Astrocyte (in vitro differentiated cells and primary cell): Measurements from ENCODE around the gene FTCD. TPM values are rescaled to one million over a fixed set of nuclear protein-coding genes. Genes with fewer than 3 reads are reported as not detected.

Experiments
- DNase-seq: peaks from one replicate; pipeline ENCODE4 v3.0.0-alpha.2; 2010; ENCODE audit warnings: low read depth
- FAIRE-seq: peaks from 2 replicates; lab custom pipeline; 2011; peaks lifted over from hg19 to GRCh38; lab: Jason Lieb, UNC
- H2AFZ ChIP-seq: 2 replicates; pipeline ENCODE4 v1.6.0; 2012; ENCODE audit warnings: low read depth, low read length, inconsistent platforms
- H3K27ac ChIP-seq: 2 replicates; pipeline ENCODE4 v1.5.1; 2011; ENCODE audit warnings: low read depth, low read length, inconsistent platforms
- H3K27me3 ChIP-seq: 2 replicates; pipeline ENCODE4 v1.6.0; 2011; ENCODE audit warnings: low read length, inconsistent platforms; ENCODE audit not compliant: insufficient read depth
- H3K36me3 ChIP-seq: 2 replicates; pipeline ENCODE4 v1.5.1; 2011; ENCODE audit warnings: low read length, inconsistent platforms; ENCODE audit not compliant: insufficient read depth
- H3K4me1 ChIP-seq: 2 replicates; pipeline ENCODE4 v1.5.1; 2011; ENCODE audit warnings: low read length, inconsistent platforms; ENCODE audit not compliant: insufficient read depth
- H3K4me2 ChIP-seq: 2 replicates; pipeline ENCODE4 v1.6.0; 2012; ENCODE audit warnings: low read length, inconsistent platforms
- H3K4me3 ChIP-seq: 2 replicates; pipeline ENCODE4 v1.5.1; 2011; ENCODE audit warnings: low read depth, mild to moderate bottlenecking, low read length, inconsistent platforms; ENCODE audit not compliant: insufficient read depth
- H3K79me2 ChIP-seq: 2 replicates; pipeline ENCODE4 v1.6.0; 2012; ENCODE audit warnings: mild to moderate bottlenecking, low read length, inconsistent platforms; ENCODE audit not compliant: insufficient read depth
- H3K9ac ChIP-seq: 2 replicates; pipeline ENCODE4 v1.6.0; 2012; ENCODE audit warnings: mild to moderate bottlenecking, low read length, inconsistent platforms
- H3K9me3 ChIP-seq: 2 replicates; pipeline ENCODE4 v1.5.1; 2012; ENCODE audit warnings: low read depth, mild to moderate bottlenecking, low read length, inconsistent platforms; ENCODE audit not compliant: insufficient read depth
- H4K20me1 ChIP-seq: 2 replicates; pipeline ENCODE4 v1.6.0; 2012; ENCODE audit warnings: low read length, inconsistent platforms; ENCODE audit not compliant: insufficient read depth
- H3K27ac Mint-ChIP-seq: one replicate; pipeline ENCODE4 v1.8.0; 2021; ENCODE audit warnings: mild to moderate bottlenecking, mixed read lengths; ENCODE audit not compliant: unreplicated experiment
- H3K27me3 Mint-ChIP-seq: one replicate; pipeline ENCODE4 v1.8.0; 2021; ENCODE audit warnings: low read depth, mixed read lengths; ENCODE audit not compliant: unreplicated experiment
- H3K36me3 Mint-ChIP-seq: one replicate; pipeline ENCODE4 v1.8.0; 2021; ENCODE audit warnings: low read depth, mixed read lengths; ENCODE audit not compliant: unreplicated experiment
- H3K4me1 Mint-ChIP-seq: one replicate; pipeline ENCODE4 v1.8.0; 2021; ENCODE audit warnings: low read depth, mixed read lengths; ENCODE audit not compliant: unreplicated experiment
- H3K4me3 Mint-ChIP-seq: one replicate; pipeline ENCODE4 v1.8.0; 2021; ENCODE audit warnings: mild to moderate bottlenecking, moderate library complexity, mixed read lengths; ENCODE audit not compliant: unreplicated experiment
- H3K9me3 Mint-ChIP-seq: one replicate; pipeline ENCODE4 v1.8.0; 2021; ENCODE audit warnings: mild to moderate bottlenecking, mixed read lengths; ENCODE audit not compliant: unreplicated experiment
- CTCF ChIP-seq: IDR thresholded peaks from 2 replicates; pipeline ENCODE4 v1.5.1; 2011; ENCODE audit warnings: low read depth, mild to moderate bottlenecking, inconsistent platforms, low read length, moderate library complexity; ENCODE audit not compliant: insufficient read depth
- EZH2 ChIP-seq: IDR thresholded peaks from 2 replicates; pipeline ENCODE4 v1.6.1; 2012; ENCODE audit warnings: mild to moderate bottlenecking, low read length, inconsistent platforms; ENCODE audit not compliant: insufficient read depth
- total RNA-seq: library from RNA; stranded (reverse); gene quantifications from 2 replicates; pipeline ENCODE4 v1.2.1, GENCODE V29; 2021

The FTCD gene
- total RNA-seq, 1 donor from 2014 or later = 1.9 TPM

- Histone ChIP-seq H3K4me1 (no peaks in the 10 kb centered on the region), H3K27ac (no peak overlapping the region), H2AFZ (no peak overlapping the region), H3K36me3 (no peaks in the 10 kb centered on the region), H4K20me1 (no peaks in the 10 kb centered on the region), H3K4me2 (no peak overlapping the region), H3K4me3 (no peak overlapping the region), H3K9me3 (no peaks in the 10 kb centered on the region), H3K27me3 (peaks cover 3% of the 10 kb centered on the region), H3K9ac (no peak overlapping the region), H3K79me2 (no peaks in the 10 kb centered on the region)
- FAIRE-seq (no peak), DNase-seq (no peak)
- H3K9me3 Mint-ChIP-seq = peaks cover 4% of the 10 kb centered on the region
- H3K27me3 Mint-ChIP-seq = peaks cover 2% of the 10 kb centered on the region
- H3K4me3 Mint-ChIP-seq = no peak overlapping the region
- H3K27ac Mint-ChIP-seq = no peak overlapping the region
- H3K4me1 Mint-ChIP-seq = no peaks in the 10 kb centered on the region
- TF ChIP-seq EZH2 (no peak), CTCF (no peak)
- H3K36me3 Mint-ChIP-seq = peaks cover 13% of the 10 kb centered on the region
Measured at GRCh38 chr21:46168238-46168637, 12.9 kb upstream of the FTCD start.

- Mint-ChIP-seq H3K36me3 (peaks cover 4% of the 10 kb centered on the region), H3K4me1 (no peaks in the 10 kb centered on the region), H3K9me3 (peaks cover 4% of the 10 kb centered on the region), H3K27ac (no peak overlapping the region), H3K4me3 (no peak overlapping the region), H3K27me3 (no peaks in the 10 kb centered on the region)
- no peaks in the 10 kb centered on the region for H4K20me1 ChIP-seq
- no peak overlapping the region for H2AFZ ChIP-seq
- no peak overlapping the region for H3K4me2 ChIP-seq
- DNase-seq (no peak), FAIRE-seq (no peak)
- no peak overlapping the region for H3K4me3 ChIP-seq
- TF ChIP-seq EZH2 (no peak), CTCF (no peak)
- no peaks in the 10 kb centered on the region for H3K9me3 ChIP-seq
- H3K9ac ChIP-seq = no peak overlapping the region
- no peaks in the 10 kb centered on the region for H3K4me1 ChIP-seq
- H3K79me2 ChIP-seq = no peaks in the 10 kb centered on the region
- no peak overlapping the region for H3K27ac ChIP-seq
- H3K27me3 ChIP-seq = peaks cover 8% of the 10 kb centered on the region
- no peaks in the 10 kb centered on the region for H3K36me3 ChIP-seq
Measured at GRCh38 chr21:46165098-46165497, 9.7 kb upstream of the FTCD start.

GRCh38 chr21:46163380-46163779 is 8.0 kb upstream of the FTCD start:
- Mint-ChIP-seq H3K27me3 (no peaks in the 10 kb centered on the region), H3K4me1 (no peaks in the 10 kb centered on the region), H3K4me3 (no peak overlapping the region), H3K27ac (no peak overlapping the region), H3K36me3 (peaks cover 7% of the 10 kb centered on the region), H3K9me3 (peaks cover 4% of the 10 kb centered on the region)
- Histone ChIP-seq H4K20me1 (no peaks in the 10 kb centered on the region), H3K4me3 (no peak overlapping the region), H3K36me3 (no peaks in the 10 kb centered on the region), H3K9me3 (no peaks in the 10 kb centered on the region), H3K27me3 (peaks cover 8% of the 10 kb centered on the region), H3K4me1 (no peaks in the 10 kb centered on the region), H3K4me2 (no peak overlapping the region), H3K9ac (no peak overlapping the region), H2AFZ (no peak overlapping the region), H3K27ac (no peak overlapping the region), H3K79me2 (no peaks in the 10 kb centered on the region)
- FAIRE-seq (no peak), DNase-seq (no peak)
- TF ChIP-seq EZH2 = no peak
- no peak for TF ChIP-seq CTCF
